T-cell (primary cell): ENCODE results near the gene COMMD4. TPM values are rescaled to one million over a fixed set of nuclear protein-coding genes. Genes with fewer than 3 reads are reported as not detected.

Experiments used
- ATAC-seq, 4 experiments: fragments of 200-7000 bp in 3 of 4; fragments of 150-1000 bp in 1 of 4; cut with Tn5 transposase; replicated peaks in 1 of 4; 1 replicate in 3 of 4; 2 replicates in 1 of 4; pipeline ENCODE4 v1.10.0; 2021; ENCODE audit warnings: moderate library complexity in 3 of 4, mild to moderate bottlenecking in 2 of 4, moderate number of reproducible peaks in 1 of 4
- CTCF ChIA-PET, 2 donors: fragments of 300-600 bp; sonication (Branson Sonifier 250); formaldehyde crosslinking; loops; one replicate each; lab custom pipeline; 2022; ENCODE audit warnings: antibody characterized with exemption in 2 of 2; lab: Charles Lee
- POLR2A ChIA-PET, 2 donors: fragments of 300-600 bp; sonication (Branson Sonifier 250); formaldehyde crosslinking; loops; one replicate each; lab custom pipeline; 2022; ENCODE audit warnings: antibody characterized with exemption in 2 of 2; lab: Charles Lee
- DNase-seq, 35 experiments: peaks; one replicate each; pipeline versions ENCODE4 v3.0.0 to v3.0.0-alpha.2; 2013 to 2023
- H3K27ac ChIP-seq: one replicate; pipeline ENCODE4 v1.5.1; 2013; ENCODE audit warnings: low read length
- H3K27me3 ChIP-seq, 2 experiments: replicated peaks in 1 of 2; 1 replicate in 1 of 2; 2 replicates in 1 of 2; pipeline versions ENCODE4 v1.6.1 to v1.7.0; 2013; ENCODE audit warnings: low read length in 1 of 2, mixed read lengths in 1 of 2; ENCODE audit not compliant: control insufficient read depth in 2 of 2, insufficient read depth in 2 of 2; ENCODE audit errors: extremely low read depth in 1 of 2
- H3K36me3 ChIP-seq, 2 donors: 1 replicate in 1 of 2; 2 replicates in 1 of 2; pipeline versions ENCODE4 v1.6.1 to v1.7.0; 2013; ENCODE audit warnings: low read length in 1 of 2; ENCODE audit not compliant: control insufficient read depth in 2 of 2, insufficient read depth in 1 of 2; ENCODE audit errors: extremely low read depth in 1 of 2
- H3K4me1 ChIP-seq, 2 experiments: 1 replicate in 1 of 2; 2 replicates in 1 of 2; pipeline versions ENCODE4 v1.6.1 to v1.7.0; 2013; ENCODE audit warnings: low read length in 2 of 2, mixed read lengths in 1 of 2; ENCODE audit not compliant: insufficient read depth in 2 of 2, control insufficient read depth in 1 of 2; ENCODE audit errors: extremely low read depth in 1 of 2
- H3K4me3 ChIP-seq, 2 donors: 1 replicate in 1 of 2; 2 replicates in 1 of 2; pipeline versions ENCODE4 v1.5.1 to v1.7.0; 2013; ENCODE audit warnings: mild to moderate bottlenecking in 2 of 2, low read length in 1 of 2, moderate library complexity in 1 of 2; ENCODE audit not compliant: control insufficient read depth in 1 of 2; ENCODE audit errors: extremely low read depth in 1 of 2
- H3K9me3 ChIP-seq: 2 replicates; pipeline ENCODE4 v1.7.0; 2013
- H3K27ac Mint-ChIP-seq, 2 donors: one replicate each; pipeline ENCODE4 v1.8.0; 2020 to 2021; ENCODE audit warnings: mild to moderate bottlenecking in 2 of 2, mixed read lengths in 2 of 2
- H3K27me3 Mint-ChIP-seq, 2 donors: one replicate each; pipeline ENCODE4 v1.8.0; 2021 to 2022; ENCODE audit warnings: mixed read lengths in 2 of 2
- H3K36me3 Mint-ChIP-seq: one replicate; pipeline ENCODE4 v1.8.0; 2021; ENCODE audit warnings: mixed read lengths
- H3K4me1 Mint-ChIP-seq, 3 donors: one replicate each; pipeline ENCODE4 v1.8.0; 2020 to 2022; ENCODE audit warnings: mixed read lengths in 3 of 3, mild to moderate bottlenecking in 1 of 3
- H3K4me3 Mint-ChIP-seq, 3 donors: one replicate each; pipeline ENCODE4 v1.8.0; 2020 to 2022; ENCODE audit warnings: mild to moderate bottlenecking in 3 of 3, mixed read lengths in 3 of 3, moderate library complexity in 3 of 3
- H3K9me3 Mint-ChIP-seq, 3 donors: one replicate each; pipeline ENCODE4 v1.8.0; 2020 to 2022; ENCODE audit warnings: mixed read lengths in 3 of 3
- WGBS: methylation state at CpG from one replicate; pipeline ENCODE4 v1.1.5; 2013; ENCODE audit warnings: missing lambda C conversion rate; ENCODE audit not compliant: insufficient coverage; 5-methylcytosine and 5-hydroxymethylcytosine counted together
- total RNA-seq, 35 experiments: library from RNA in 6 of 35; stranded (reverse) in 6 of 35; fragments of 120-200 nt in 1 of 35; gene quantifications; one replicate each; pipeline versions ENCODE4 v1.2.1 to v1.2.4 and lab custom pipeline; 2013 to 2026

Gene COMMD4
- total RNA-seq, 5 donors from 2014 or later (not counting 1 experiment from before 2014, with no cell fraction given): 25.0 to 38.7 (median 34.2) TPM

DNA sequence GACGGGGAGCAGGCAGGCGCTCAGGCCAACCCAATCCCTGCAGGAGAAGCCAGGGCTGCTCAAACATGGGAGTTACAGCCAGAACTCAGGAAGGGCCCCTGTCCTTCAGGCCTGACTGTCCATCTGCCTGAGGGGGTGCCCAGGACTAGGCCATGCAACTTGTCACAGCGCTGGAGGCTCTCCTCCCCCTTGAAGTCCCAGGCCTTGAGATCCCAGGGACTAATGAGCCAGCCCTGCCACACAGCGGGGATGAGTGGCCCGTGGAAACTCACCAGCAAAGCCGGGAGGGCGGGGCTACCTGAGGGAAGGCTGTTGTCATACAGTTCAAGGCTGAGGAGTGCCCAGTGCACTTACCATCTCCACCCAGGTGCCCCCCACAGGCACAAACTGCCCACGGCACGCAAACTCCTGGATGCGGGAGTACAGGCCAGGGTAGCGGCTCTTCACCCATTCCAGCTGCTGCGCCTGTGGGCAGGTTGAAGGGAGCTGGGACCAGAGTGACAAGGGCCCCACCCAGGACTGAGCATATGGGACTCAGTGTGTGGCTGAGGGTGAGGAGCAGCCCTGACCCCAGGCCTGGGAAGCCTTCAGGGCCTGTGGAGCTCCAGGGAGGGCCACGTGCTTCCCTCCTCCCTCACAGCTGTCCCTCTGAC, 26.3 kb downstream of the COMMD4 start:
- peaks cover 13 to 80% of the 10 kb centered on the region in 2 donors for H3K36me3 ChIP-seq
- no peak overlapping the region for H3K4me3 ChIP-seq
- no peaks in the 10 kb centered on the region for H3K27me3 ChIP-seq
- DNase-seq (no peak), ATAC-seq (peak in 1 of 4 experiments; percentile 18)
- no peak overlapping the region for H3K4me3 Mint-ChIP-seq
- H3K36me3 Mint-ChIP-seq: peaks cover 26% of the 10 kb centered on the region
- no peaks in the 10 kb centered on the region for H3K27me3 Mint-ChIP-seq
- peaks cover 0 to 7% (median 5%) of the 10 kb centered on the region in 3 donors for H3K4me1 Mint-ChIP-seq
- POLR2A ChIA-PET: no interaction called here
- H3K4me1 ChIP-seq: peaks cover 0 to under 1% of the 10 kb centered on the region in 2 experiments
- no peak overlapping the region for H3K27ac Mint-ChIP-seq
- H3K9me3 Mint-ChIP-seq: no peaks in the 10 kb centered on the region
- H3K9me3 ChIP-seq: no peaks in the 10 kb centered on the region
- WGBS: 100% methylated on average over 9 of the region's 13 CpGs
- CTCF ChIA-PET: no interaction called here
- no peak overlapping the region for H3K27ac ChIP-seq

DNA sequence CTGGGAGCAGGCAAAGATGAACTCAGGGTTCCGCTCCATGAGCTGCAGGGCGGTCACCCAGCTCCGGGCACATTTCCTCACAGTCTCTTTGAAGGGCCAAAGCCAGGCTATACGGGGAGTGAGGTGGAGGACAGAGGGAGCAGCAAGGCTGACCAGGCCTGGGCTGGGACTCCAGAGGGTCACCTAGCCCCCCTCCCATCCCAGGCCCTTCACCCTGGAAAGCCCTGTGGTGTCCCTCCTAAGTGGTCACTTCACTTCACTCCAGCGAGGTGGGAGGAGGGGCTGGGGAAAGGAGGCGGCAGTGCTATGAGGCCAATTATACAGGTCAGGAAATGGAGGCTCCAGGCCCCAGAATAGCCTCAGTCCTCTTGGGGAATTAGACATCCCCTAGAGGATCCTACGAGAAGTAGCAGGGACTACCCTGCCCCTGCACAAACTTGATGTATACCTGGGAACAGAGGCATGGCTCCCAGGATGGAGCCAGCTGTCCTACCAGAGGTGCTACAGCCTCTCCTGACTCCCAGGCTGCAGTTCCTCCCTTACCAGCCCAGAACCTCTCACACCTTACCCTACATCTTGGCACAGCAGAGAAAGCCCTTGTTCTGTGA, 26.9 kb downstream of the COMMD4 start:
- 96% methylated on average over 5 of the region's 7 CpGs for WGBS
- no peak for DNase-seq
- Histone ChIP-seq H3K27me3 (no peaks in the 10 kb centered on the region), H3K27ac (no peak overlapping the region), H3K36me3 (peaks cover 13 to 80% of the 10 kb centered on the region in 2 donors), H3K4me1 (peaks cover 0 to 7% of the 10 kb centered on the region in 2 experiments), H3K9me3 (no peaks in the 10 kb centered on the region), H3K4me3 (no peak overlapping the region)
- H3K36me3 Mint-ChIP-seq: peaks cover 26% of the 10 kb centered on the region
- no peak overlapping the region for H3K27ac Mint-ChIP-seq
- H3K4me3 Mint-ChIP-seq: no peak overlapping the region
- H3K27me3 Mint-ChIP-seq: no peaks in the 10 kb centered on the region
- no peak for ATAC-seq
- CTCF ChIA-PET: no interaction called here
- H3K4me1 Mint-ChIP-seq: peaks cover 0 to 13% (median 11%) of the 10 kb centered on the region in 3 donors
- no peaks in the 10 kb centered on the region for H3K9me3 Mint-ChIP-seq
- POLR2A ChIA-PET: no interaction called here

DNA sequence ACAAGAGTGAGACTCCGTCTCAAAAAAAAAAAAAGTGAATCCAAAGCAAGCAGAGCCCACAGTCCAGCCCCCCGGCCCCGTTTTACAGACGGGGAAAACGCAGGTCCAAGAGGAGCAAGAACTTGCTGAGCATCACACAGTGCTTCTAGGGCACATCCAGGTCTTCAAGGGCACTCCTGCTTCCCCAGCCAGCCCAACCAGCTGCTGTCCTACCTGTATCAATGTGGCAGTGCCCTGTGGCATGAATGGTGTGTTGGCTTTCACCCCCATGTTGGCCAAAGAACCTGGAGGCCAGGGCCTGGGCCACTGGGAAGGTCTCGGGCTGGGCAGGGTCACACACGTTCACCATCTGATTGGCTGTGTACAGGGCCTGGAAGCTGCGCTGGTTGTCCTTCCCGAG, 27.9 kb downstream of the COMMD4 start:
- H3K4me3 Mint-ChIP-seq: no peak overlapping the region
- H3K36me3 Mint-ChIP-seq: peaks cover 23% of the 10 kb centered on the region
- H3K27me3 Mint-ChIP-seq: no peaks in the 10 kb centered on the region
- peaks cover 3 to 15% (median 14%) of the 10 kb centered on the region in 3 donors for H3K4me1 Mint-ChIP-seq
- WGBS: 95% methylated on average over 7 of the region's 9 CpGs
- H3K9me3 Mint-ChIP-seq: no peaks in the 10 kb centered on the region
- Histone ChIP-seq H3K27ac (no peak overlapping the region), H3K9me3 (no peaks in the 10 kb centered on the region), H3K27me3 (no peaks in the 10 kb centered on the region), H3K4me1 (peaks cover 0 to 12% of the 10 kb centered on the region in 2 experiments), H3K4me3 (no peak overlapping the region), H3K36me3 (peaks cover 13 to 71% of the 10 kb centered on the region in 2 donors)
- no peak overlapping the region for H3K27ac Mint-ChIP-seq
- DNase-seq: no peak
- ChIA-PET POLR2A (no interaction called here), CTCF (no interaction called here)
- no peak for ATAC-seq

DNA sequence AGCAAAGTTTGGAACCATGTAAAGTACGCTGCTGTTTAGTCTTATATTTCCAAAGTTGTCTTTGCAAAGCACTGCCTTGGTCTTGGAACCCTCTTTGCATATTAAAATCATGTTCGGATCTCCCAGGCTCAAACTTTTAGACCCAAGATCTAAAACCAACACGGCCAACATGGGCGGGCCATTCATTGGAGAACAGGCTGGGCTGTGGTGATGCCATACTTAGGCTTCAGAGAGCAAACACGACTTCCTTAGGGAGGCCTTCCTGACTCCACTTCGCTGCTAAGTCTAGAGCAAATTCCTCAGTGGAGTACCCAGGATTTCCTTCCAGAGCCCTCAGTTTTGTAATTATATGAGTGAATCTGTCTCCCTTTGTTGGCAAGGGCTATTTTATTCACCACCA, 29.0 kb downstream of the COMMD4 start:
- Histone ChIP-seq H3K27me3 (no peaks in the 10 kb centered on the region), H3K27ac (no peak overlapping the region), H3K4me3 (no peak overlapping the region), H3K36me3 (peaks cover 7 to 60% of the 10 kb centered on the region in 2 donors), H3K9me3 (no peaks in the 10 kb centered on the region), H3K4me1 (peaks cover 3 to 18% of the 10 kb centered on the region in 2 experiments)
- CTCF ChIA-PET: no interaction called here
- Mint-ChIP-seq H3K4me1 (peaks cover 14 to 26% (median 25%) of the 10 kb centered on the region in 3 donors), H3K9me3 (no peaks in the 10 kb centered on the region), H3K27me3 (no peaks in the 10 kb centered on the region), H3K27ac (no peak overlapping the region), H3K36me3 (peaks cover 23% of the 10 kb centered on the region), H3K4me3 (no peak overlapping the region)
- WGBS: 94% methylated on average over 3 of the region's 6 CpGs
- DNase-seq (no peak), ATAC-seq (no peak)
- POLR2A ChIA-PET: no interaction called here

- Histone ChIP-seq H3K4me1 (peaks cover 3 to 18% of the 10 kb centered on the region in 2 experiments), H3K36me3 (peaks cover 3 to 60% of the 10 kb centered on the region in 2 donors), H3K27ac (no peak overlapping the region), H3K4me3 (no peak overlapping the region), H3K27me3 (no peaks in the 10 kb centered on the region), H3K9me3 (no peaks in the 10 kb centered on the region)
- no peaks in the 10 kb centered on the region for H3K9me3 Mint-ChIP-seq
- peaks cover 16 to 28% (median 27%) of the 10 kb centered on the region in 3 donors for H3K4me1 Mint-ChIP-seq
- H3K36me3 Mint-ChIP-seq: peaks cover 22% of the 10 kb centered on the region
- CTCF ChIA-PET: interaction anchor here in 1 of 2 donors (1.4 kb wide), 1 partner anchor 275 kb away, joined by 7 read pairs; no protein-coding TSS in a partner anchor
- DNase-seq: no peak
- POLR2A ChIA-PET: no interaction called here
- ATAC-seq: no peak
- H3K27ac Mint-ChIP-seq: no peak overlapping the region
- no peaks in the 10 kb centered on the region for H3K27me3 Mint-ChIP-seq
- H3K4me3 Mint-ChIP-seq: no peak overlapping the region
- no CpG with 5 or more reads among the region's 3 CpGs for WGBS
These were observed 30.3 kb downstream of the COMMD4 start for GRCh38 chr15:75366163-75366562.

GRCh38 chr15:75367006-75367405, 31.1 kb downstream of the COMMD4 start:
- H3K27ac ChIP-seq: peak overlapping the region; percentile 92
- H3K27me3 ChIP-seq: no peaks in the 10 kb centered on the region
- DNase-seq (no peak), ATAC-seq (no peak)
- Mint-ChIP-seq H3K4me3 (peak overlapping the region; percentile 89 to 91 (median 90)), H3K27me3 (no peaks in the 10 kb centered on the region), H3K9me3 (no peaks in the 10 kb centered on the region), H3K36me3 (peaks cover 28% of the 10 kb centered on the region), H3K27ac (peak overlapping the region; percentile 61 to 95), H3K4me1 (peaks cover 16 to 28% (median 27%) of the 10 kb centered on the region in 3 donors)
- peaks cover 3 to 18% of the 10 kb centered on the region in 2 experiments for H3K4me1 ChIP-seq
- ChIA-PET POLR2A (interaction anchor here in 1 of 2 donors (0.8 kb wide), 1 partner anchor 16 kb away, joined by 3 read pairs; no protein-coding TSS in a partner anchor), CTCF (interaction anchor here in 1 of 2 donors (1.0 to 1.7 kb wide), 8 partner anchors 9 to 274 kb away, joined by 3 to 17 read pairs (median 5); no protein-coding TSS in a partner anchor)
- H3K36me3 ChIP-seq: peaks cover 2 to 60% of the 10 kb centered on the region in 2 donors
- H3K4me3 ChIP-seq: no peak overlapping the region
- H3K9me3 ChIP-seq: no peaks in the 10 kb centered on the region
